Activated CD4-positive, alpha-beta T cell treated with anti-CD3 and anti-CD28 coated beads for 1 hour (primary cell): Measurements from ENCODE around the gene WWP2.
"Not testable (repeated sequence)": the region's sequence is repeated elsewhere in the genome, so short reads cannot be mapped to it uniquely, and the experiment has no call there.

ENCODE experiments used
- DNase-seq: peaks from one replicate; pipeline ENCODE4 v3.0.0-alpha.2; 2020

The WWP2 gene

DNA sequence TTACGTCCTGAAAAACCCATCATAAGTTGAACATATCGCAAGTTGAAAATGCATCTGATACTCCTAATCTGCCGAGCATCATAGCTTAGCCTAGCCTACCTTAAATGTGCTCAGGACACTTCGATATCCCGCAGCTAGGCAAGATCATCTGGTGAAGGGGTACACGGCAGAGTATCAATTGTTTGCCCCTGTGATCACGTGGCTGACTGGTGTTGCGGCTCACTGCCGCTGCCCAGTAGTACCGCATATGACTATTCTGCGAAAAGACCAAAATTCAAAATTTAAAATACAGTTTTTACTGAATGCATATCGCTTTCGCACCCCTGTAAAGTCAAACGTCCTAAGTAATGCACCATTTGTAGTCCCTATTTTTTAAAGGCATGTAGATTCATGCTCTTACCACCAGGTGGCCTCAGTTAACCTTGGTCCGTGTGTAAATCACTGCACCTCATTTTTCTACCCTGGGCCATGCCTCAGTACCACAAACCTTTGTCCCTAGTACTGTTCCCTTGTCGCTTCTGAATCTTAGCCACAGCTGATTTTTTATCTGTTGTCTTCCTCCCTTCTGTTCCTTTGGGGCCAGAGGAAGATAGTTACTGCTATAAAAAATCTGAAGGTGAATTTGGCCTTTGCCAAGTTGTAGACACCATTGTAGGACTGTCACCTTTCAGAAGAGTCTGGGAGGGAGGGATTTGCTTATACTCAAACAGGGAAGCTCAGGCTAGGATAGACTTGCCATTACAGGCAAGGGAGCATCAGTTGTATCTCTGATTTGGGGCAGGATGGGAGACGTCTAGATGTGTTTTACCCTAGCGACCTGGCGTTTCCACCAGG is 34.4 kb downstream of the WWP2 start:
- no peak for DNase-seq

DNA sequence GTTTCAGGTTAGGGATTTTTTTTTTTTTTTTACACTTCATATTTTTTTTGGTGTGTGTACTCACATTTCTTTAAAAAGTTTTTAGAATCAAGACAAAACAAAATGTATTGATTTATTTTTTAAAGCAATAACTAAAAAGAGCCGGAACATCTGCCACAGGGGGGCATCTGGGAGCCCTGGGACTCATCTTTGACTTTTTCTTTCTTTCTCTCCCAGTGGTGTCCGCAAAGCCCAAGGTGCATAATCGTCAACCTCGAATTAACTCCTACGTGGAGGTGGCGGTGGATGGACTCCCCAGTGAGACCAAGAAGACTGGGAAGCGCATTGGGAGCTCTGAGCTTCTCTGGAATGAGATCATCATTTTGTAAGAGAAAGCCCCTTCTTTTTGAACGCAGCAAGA is 36.3 kb downstream of the WWP2 start:
- DNase-seq: no peak

DNA sequence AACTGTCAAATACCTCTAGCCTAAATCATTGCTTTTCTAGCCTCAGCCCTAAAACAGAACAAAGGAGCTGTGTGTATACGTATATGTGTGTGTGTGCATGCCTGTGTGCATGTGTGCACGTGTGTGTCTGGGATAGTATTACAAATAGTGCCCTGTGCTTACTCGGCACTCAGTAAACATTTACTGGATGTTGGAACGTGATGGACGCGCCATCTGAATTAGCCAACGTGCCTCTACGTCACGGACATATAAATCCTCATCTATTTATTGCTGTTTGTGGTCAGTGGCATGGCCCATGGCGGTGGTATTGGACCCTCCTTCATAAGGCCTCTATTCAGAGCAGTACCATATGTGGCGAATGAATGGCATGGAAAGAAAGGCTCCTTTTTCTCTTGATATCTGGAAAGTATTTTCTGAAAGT is 37.5 kb downstream of the WWP2 start:
- DNase-seq: no peak

DNA sequence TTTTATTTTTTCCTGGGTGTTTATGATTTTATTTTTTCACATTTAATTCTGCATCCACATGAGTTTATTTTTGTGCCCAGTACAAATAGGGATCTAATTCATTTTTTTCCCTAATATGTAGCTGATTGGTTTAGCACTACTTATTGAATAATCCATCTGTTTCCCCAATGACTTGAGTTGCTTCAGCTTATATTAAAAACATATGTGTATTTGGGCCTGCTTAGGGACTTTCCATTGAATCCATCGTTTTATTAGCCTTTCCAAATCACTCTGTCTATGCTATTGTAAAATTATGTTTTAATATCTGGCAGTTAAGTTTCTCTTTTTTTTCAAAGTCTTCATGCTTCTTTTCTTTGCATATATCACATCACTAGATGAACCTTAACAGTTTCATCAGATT is 42.2 kb downstream of the WWP2 start:
- no peak for DNase-seq

DNA sequence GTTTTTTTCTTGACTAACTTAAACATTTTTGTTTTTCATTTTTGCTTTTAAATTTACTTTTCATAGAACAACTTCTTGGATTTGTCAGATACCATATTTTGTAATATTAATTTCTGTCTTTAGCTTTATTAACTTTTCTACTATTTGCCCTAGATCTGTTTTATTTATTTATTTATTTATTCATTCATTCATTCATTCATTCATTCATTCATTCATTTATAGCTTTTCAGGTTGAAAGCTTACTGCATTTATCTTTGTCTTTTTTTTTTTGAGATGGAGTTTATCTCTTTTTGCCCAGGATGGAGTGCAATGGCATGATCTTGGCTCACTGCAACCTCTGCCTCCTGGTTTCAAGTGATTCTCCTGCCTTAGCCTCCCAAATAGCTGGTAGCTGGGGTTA is 44.6 kb downstream of the WWP2 start:
- DNase-seq: not testable (repeated sequence)

DNA sequence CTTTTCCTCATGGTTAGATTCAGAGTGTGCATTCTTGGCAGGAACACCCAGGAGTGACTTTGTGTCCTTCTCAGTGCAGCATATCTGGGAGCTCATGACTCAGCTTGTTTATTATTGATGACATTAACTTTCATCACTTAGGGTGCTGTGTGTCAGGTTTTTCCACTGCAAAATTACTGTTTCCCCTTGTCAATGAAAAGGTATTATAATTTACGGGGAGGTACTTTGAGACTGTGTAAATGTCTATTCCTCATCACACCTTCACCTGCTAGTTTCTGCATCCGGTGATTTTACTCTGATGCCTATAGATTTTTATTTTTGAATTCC is 50.5 kb downstream of the WWP2 start:
- no peak for DNase-seq

DNA sequence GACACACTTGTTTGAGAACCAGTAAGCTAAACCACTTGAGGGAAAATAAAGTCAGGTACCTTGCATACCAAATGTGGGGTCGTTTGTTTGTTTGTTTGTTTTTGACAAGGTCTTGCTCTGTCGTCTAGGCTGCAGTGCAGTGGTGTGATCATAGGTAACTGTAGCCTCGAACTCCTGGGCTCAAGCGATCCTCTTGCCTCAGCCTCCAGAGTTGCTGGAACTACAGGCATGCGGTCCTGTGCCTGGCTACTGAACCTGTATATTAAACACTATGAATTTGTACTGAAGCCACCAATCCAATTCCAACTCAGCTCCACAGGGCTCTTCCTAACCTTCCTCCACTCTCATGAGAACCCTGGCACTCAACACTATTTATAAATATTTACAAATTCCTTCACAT is 51.9 kb downstream of the WWP2 start:
- no peak for DNase-seq

DNA sequence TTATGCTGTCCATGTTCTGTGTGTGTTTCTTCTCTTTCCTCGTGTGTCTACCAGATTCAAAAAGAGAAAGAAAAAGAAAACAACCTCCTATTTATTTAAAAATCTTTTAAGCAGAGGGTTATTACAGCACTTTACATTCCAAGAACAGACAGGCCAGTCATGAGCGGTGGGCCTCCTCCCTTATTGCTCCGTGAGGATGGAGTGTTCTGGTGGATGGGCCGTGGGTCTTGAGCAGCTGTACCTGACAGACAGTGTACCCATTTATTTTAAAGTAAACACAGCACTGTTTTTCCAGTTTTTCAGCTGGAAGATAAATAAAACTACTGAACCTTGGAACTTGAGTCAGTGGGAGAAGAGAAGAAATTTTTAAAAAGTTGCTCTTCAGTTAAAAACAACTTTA is 52.4 kb downstream of the WWP2 start:
- no peak for DNase-seq

DNA sequence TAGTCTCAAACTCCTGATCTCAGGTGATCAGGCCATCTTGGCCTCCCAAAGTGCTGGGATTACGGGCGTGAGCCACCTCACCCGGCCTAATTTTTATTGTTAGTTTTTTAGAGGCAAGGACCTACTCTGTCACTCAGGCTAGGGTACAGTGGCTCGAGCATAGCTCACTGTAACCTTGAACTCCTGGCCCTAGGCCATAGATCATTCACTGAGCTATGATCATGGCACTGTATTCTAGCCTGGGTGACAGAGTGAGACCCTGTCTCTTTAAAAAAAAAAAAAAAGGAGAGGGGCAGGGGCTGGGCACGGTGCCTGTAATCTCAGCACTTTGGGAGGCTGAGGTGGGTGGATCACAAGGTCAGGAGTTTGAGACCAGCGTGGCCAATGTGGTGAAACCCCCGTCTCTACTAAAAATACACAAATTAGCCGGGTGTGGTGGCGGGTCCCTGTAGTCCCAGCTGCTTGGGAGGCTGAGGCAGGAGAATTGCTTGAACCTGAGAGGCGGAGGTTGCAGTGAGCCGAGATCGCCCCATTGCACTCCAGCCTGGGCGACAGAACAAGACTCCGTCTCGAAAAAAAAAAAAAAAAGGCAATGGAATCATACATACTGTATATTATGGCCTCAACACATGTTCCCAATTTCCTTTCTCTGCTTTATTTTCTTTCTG is 53.2 kb downstream of the WWP2 start:
- DNase-seq: not testable (repeated sequence)

DNA sequence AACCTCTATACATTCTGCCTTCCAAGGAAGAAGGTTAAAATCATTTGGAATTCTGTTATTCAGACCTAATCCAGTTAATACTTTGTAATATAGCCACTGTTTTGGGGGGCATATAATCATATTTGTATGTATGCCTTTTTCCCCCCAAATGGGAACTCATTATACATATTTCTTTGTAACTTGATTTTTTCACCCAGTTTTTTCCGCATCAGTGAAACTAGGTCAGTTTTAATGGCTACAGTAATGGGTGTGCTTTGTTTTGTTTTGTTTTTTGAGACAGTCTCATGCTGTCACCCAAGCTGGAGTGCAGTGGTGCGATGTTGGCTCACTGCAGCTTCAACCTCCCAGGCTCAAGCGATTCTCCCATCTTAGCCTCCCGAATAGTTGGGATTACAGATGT is 54.9 kb downstream of the WWP2 start:
- DNase-seq: no peak

DNA sequence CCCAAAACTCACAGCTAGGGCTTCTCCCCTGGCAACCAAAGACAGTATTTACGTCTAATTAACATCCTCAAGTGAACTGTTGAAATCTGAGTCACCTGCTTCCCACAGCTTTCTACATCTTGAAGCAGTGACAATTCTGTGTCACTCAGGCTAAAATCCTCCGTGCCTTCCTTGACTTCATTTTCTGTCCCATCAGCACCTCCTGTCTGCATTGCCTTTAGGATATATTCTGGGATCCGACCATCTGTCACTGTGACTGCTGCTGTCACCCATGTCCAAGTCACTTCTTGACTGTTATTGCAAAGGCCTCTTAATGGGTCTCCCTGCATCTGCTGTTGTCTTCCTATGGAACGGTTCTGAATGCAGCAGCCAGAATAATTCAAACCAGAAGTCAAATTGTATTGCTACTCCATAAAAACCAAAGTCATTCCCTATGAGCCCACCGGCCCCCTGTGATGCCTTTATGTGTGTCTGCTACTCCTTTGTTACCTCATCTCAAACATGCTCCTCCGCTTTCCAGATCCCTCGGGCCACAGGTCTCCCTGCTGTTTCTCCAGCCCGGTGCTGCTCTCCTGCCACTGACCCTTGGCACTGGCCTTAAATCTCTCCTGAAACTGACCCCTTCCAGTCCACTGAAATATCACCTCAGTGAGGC is 56.9 kb downstream of the WWP2 start:
- DNase-seq: no peak

DNA sequence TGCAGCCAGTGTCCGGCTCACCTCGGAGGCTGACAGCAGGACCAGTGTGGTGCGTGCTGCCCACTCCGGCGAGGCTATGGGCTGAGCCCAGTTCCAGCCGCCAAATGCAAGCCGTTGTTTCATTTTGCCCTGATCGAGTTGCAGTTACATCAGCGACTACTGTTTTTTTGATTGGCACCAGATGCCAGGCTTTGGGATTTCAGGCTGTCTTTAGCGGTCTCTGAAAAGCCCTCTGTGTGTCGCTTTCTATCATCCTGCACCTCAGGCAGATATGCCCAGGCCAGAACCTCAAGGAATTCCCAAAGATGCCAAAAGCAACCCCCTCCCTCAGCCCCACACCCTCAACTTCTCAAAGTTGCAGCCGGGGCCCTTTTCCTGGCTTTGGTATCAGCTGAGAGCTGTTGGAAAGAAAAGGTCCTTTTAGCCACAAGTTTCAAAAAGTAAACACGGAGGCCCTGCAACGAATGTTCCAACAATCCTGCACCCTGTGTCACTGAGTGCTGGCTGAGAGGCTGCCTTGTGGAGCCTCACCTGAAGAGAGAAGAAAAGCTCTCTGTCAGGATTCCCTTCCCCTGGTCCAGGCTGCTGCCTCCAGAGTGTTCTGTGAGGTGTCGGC is 58.9 kb downstream of the WWP2 start:
- DNase-seq: no peak

DNA sequence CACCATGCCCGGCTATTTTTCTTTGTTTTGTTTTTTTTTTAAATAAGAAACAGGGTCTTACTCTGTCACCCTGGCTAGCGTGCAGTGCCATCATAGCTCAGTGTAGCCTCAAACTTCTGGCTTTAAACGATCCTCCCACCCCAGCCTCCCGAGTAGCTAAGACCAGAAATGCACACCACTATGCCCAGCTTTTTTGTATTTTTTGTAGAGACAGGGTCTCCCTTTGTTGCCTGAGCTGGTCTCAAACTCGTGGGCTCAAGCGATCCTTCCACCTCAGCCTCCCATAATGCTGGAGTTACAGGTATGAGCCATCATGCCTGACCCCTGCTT is 59.7 kb downstream of the WWP2 start:
- no peak for DNase-seq

DNA sequence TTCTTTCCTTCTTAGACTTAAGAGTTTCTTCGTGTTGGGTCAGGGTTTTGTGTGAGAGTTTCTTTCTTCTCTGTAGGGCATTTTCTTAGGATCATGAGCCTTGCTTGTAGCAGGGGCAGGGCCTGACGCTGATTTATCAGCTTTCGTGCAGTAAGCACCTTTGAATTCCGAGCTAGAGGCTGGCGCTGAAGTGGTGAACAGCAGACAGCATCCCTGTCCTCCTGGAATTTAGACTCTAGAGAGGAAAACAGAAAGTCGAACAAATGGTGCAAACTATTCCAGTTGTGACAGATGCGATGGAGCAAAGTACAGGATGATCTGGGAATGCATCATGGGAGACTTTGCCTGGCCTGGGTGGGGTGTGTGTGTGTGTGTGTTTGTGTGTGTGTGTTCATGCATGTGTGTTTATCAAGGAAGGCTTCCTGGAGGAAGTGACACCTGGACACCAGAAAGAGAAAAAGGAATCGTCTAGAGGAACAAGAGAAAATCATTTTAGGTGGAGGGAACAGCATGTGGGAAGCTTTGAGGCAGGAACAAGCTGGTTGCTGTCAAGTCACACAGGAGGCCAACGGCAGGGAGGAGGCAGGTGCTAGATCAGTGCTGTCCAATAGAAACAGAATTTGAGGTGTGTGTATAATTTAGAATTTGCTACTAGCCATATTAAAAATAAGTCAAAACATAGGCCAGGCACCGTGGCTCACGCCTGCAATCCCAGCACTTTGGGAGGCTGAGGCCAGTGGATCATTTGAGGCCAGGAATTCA is 60.2 kb downstream of the WWP2 start:
- no peak for DNase-seq

DNA sequence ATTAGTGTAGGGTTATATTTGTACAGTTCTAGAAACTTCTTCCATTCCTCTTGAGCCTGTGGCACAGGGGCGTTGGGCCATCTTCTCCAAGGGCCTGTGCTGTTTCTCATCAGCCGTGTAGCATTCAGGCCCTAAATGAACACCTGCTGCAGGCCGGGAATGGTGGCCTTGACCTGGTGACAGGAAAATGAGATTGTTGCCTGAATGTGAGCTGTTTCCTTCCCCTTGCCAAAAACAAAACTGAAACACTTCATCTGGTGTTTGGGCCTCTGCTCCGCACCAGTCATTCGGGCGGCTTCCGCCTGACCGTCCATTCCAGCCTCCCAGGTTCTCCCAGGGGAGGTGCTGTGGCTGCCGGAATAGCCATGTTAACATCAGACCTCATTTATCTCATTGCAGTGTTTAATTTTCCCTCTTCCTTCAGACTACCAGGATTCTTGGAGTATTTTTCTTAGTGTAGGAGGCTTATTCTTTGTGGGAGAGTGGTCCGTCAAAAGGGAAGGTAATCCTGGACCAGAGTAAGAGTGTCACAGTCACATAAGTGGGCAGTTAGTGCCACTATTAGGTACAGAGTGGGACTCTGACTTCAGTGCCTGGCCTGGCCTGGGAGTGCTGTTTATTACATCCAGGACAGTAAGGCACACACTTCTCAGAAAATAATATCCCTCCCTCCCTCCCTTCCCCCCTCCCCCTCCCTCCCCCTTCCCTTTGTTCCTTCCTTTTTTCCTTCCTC is 61.9 kb downstream of the WWP2 start:
- DNase-seq: no peak

DNA sequence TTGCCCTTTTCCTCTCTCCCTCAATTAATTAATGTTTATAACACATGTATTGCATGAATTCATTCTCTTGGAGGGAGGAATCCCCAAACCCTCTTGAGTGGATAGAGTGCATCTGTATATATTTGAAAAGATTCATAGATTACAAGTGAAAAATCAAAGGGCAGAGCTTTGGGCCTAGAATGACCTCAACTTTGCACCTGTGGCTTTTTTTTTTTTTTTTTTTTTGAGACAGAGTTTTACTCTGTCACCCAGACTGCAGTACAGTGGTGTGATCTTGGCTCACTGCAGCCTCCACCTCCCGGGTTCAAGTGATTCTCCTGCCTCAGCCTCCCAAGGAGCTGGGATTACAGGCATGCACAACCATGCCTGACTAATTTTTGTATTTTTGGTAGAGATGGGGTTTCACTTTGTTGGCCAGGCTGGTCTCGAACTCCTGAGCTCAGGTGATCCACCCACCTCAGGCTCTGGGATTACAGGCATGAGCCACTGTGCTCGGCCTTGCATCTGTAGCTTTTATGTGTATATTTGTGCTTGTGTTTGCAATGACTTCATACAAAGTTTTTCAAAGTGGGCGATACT is 62.5 kb downstream of the WWP2 start:
- DNase-seq: not testable (repeated sequence)

DNA sequence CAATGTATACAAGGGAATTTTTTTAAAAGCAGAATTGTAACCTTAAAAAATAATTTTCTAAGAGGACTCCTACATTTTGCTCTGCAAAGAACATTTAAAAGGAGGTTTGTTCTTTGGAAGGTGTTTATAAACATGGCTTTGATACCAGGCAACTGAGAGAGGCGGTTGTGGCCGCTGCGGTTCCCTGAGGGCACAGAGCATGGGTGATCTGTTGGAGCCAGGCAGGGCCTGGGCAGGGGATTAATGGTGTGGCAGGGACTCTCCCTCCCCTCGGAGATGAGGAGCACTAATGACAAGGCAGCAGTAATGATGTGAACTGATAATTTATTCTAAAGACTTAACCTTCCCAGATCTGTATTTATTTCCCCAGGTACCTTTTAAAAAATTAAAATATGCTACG is 65.4 kb downstream of the WWP2 start:
- no peak for DNase-seq

DNA sequence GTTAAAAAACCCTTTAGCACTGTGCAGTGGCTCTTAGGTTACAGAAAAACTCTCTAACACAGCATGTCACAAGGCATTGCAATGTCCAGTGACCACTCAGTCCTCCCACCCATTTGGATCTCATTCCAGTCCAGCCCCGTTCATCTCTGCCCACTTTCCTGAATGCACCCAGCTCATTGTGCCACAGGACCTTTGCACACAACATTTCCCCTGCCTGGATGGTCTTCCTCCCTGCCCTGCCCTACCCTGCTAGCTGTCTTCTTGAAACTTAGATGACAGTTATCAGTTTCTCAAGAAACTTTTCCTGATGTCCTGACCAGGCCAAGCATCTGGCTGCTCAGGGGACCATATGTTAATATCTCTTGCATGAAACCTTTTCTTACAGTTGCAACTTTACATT is 67.2 kb downstream of the WWP2 start:
- DNase-seq: no peak

DNA sequence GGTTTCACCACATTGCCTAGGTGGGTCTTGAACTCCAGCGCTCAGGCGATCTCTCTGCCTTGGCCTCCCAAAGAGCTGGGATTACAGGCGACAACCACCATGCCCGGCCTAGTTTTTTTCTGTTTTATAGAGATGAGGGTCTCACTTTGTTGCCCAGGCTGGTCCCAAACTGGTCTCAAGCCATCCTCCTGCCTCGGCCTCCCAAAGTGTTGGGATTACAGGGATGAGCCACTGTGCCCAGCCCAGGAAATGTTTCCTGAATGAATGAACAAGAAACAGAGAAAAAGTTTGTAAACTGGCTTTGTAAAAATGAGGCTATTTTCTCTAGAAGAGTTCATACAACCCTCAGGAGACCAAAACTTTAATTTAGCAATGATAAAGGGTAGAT is 68.0 kb downstream of the WWP2 start:
- DNase-seq: no peak

DNA sequence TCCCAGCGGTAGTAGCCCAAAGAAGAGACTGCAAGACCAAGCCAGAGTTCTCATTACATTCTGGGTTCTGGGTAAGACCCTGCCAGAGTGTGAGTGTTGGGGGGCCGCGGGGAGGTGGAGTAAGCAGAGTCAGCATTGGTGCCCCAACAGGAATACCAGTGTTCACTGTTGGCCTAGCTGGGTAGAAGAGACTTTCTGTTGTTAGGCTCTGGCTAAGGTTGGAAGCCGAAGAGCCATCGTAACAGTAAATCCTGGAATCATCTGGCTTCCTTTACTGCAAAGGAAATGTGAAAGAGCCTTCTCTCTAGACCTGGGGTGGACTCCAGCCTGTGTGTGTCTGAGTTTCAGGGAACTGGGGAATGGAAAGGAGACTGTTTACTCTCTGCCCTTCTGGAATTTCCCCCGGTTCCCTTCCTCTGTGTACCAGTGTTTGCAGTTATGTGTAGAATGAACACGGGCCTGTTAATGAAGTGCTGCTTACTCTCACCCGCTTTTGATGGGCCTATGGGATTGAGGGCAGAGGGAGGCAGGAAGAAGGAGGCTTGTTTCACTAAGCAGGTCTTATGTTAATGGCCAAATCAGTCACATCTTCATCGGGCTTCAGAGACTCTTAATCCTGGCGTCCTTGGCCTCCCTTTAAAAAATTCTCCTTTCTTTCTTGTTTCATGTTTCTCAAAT is 68.5 kb downstream of the WWP2 start:
- DNase-seq: no peak
